H9 (cell line): ENCODE measurements around the gene SPEM3. TPM values are rescaled to one million over a fixed set of nuclear protein-coding genes. Genes with fewer than 3 reads are reported as not detected.

Source experiments
- DNase-seq: peaks from one replicate; pipeline ENCODE4 v3.0.0-alpha.2; 2017
- H2AFZ ChIP-seq: one replicate; pipeline ENCODE4 v1.6.1; 2013; ENCODE audit warnings: mild to moderate bottlenecking, low read length, control low read depth, moderate library complexity
- H2AK5ac ChIP-seq: 2 replicates; pipeline ENCODE4 v1.6.1; 2013; ENCODE audit warnings: low read length, control low read depth, mixed read lengths; ENCODE audit not compliant: insufficient read length
- H2BK120ac ChIP-seq: one replicate; pipeline ENCODE4 v1.6.1; 2013; ENCODE audit warnings: low read depth, mild to moderate bottlenecking, low read length, control low read depth, inconsistent platforms; ENCODE audit not compliant: poor library complexity, severe bottlenecking
- H2BK12ac ChIP-seq: 2 replicates; pipeline ENCODE4 v1.6.1; 2013; ENCODE audit warnings: low read length, control low read depth, mixed read lengths, low read depth; ENCODE audit not compliant: insufficient read length
- H2BK15ac ChIP-seq: 2 replicates; pipeline ENCODE4 v1.6.1; 2013; ENCODE audit warnings: low read depth, low read length, control low read depth
- H2BK20ac ChIP-seq: one replicate; pipeline ENCODE4 v1.6.1; 2013; ENCODE audit warnings: low read depth, mild to moderate bottlenecking, low read length, control low read depth, inconsistent platforms; ENCODE audit not compliant: poor library complexity, severe bottlenecking
- H2BK5ac ChIP-seq: 2 replicates; pipeline ENCODE4 v1.6.1; 2013; ENCODE audit warnings: low read length, control low read depth, mixed read lengths; ENCODE audit not compliant: insufficient read length
- H3K14ac ChIP-seq: 2 replicates; pipeline ENCODE4 v1.6.1; 2013; ENCODE audit warnings: low read length, control low read depth; ENCODE audit not compliant: insufficient read depth
- H3K18ac ChIP-seq: 2 replicates; pipeline ENCODE4 v1.6.1; 2013; ENCODE audit warnings: low read depth, mild to moderate bottlenecking, mixed read lengths, low read length, control low read depth; ENCODE audit not compliant: insufficient read length
- H3K23ac ChIP-seq: 2 replicates; pipeline ENCODE4 v1.6.1; 2013; ENCODE audit warnings: low read length, control low read depth, mixed read lengths, low read depth; ENCODE audit not compliant: insufficient read length
- H3K23me2 ChIP-seq: 2 replicates; pipeline ENCODE4 v1.6.1; 2013; ENCODE audit warnings: low read depth, mild to moderate bottlenecking, mixed read lengths, low read length, control low read depth; ENCODE audit not compliant: insufficient read length, poor library complexity, severe bottlenecking
- H3K27ac ChIP-seq: 2 replicates; pipeline ENCODE4 v1.5.1; 2013; ENCODE audit warnings: low read length, control low read depth, mixed read lengths, low read depth; ENCODE audit not compliant: insufficient read length
- H3K27me3 ChIP-seq: 2 replicates; pipeline ENCODE4 v1.6.1; 2013; ENCODE audit warnings: low read length, control low read depth, inconsistent platforms; ENCODE audit not compliant: insufficient read depth
- H3K4ac ChIP-seq: 2 replicates; pipeline ENCODE4 v1.6.1; 2013; ENCODE audit warnings: low read depth, mild to moderate bottlenecking, control low read depth, inconsistent platforms, low read length, moderate library complexity
- H3K4me1 ChIP-seq: 2 replicates; pipeline ENCODE4 v1.6.1; 2013; ENCODE audit warnings: low read length, control low read depth, inconsistent platforms; ENCODE audit not compliant: insufficient read depth
- H3K4me2 ChIP-seq: 2 replicates; pipeline ENCODE4 v1.6.1; 2013; ENCODE audit warnings: low read length, control low read depth, mixed read lengths; ENCODE audit not compliant: insufficient read length, insufficient read depth
- H3K56ac ChIP-seq: 2 replicates; pipeline ENCODE4 v1.6.1; 2013; ENCODE audit warnings: low read depth, mild to moderate bottlenecking, mixed read lengths, low read length, control low read depth; ENCODE audit not compliant: insufficient read length
- H3K79me1 ChIP-seq: 2 replicates; pipeline ENCODE4 v1.6.1; 2013; ENCODE audit warnings: low read depth, mild to moderate bottlenecking, moderate library complexity, low read length, control low read depth, inconsistent platforms; ENCODE audit not compliant: insufficient read depth, poor library complexity, severe bottlenecking
- H3K79me2 ChIP-seq: 2 replicates; pipeline ENCODE4 v1.6.1; 2013; ENCODE audit warnings: low read length, control low read depth, inconsistent platforms; ENCODE audit not compliant: insufficient read depth
- H3K9ac ChIP-seq: 2 replicates; pipeline ENCODE4 v1.6.1; 2013; ENCODE audit warnings: low read length, control low read depth, mixed read lengths; ENCODE audit not compliant: insufficient read length; ENCODE audit errors: extremely low read depth
- H3K9me3 ChIP-seq: one replicate; pipeline ENCODE4 v1.6.1; 2013; ENCODE audit warnings: low read depth, low read length, inconsistent platforms; ENCODE audit not compliant: control insufficient read depth
- H3T11ph ChIP-seq: one replicate; pipeline ENCODE4 v1.6.1; 2013; ENCODE audit warnings: mild to moderate bottlenecking, low read length, control low read depth, inconsistent platforms
- H4K20me1 ChIP-seq: one replicate; pipeline ENCODE4 v1.6.1; 2013; ENCODE audit not compliant: control insufficient read depth, insufficient read length, insufficient read depth
- H4K5ac ChIP-seq: 2 replicates; pipeline ENCODE4 v1.6.1; 2013; ENCODE audit warnings: low read depth, mild to moderate bottlenecking, mixed read lengths, low read length, control low read depth; ENCODE audit not compliant: insufficient read length
- H4K8ac ChIP-seq: replicated peaks from 2 replicates; pipeline ENCODE4 v1.6.1; 2013; ENCODE audit warnings: low read length, control low read depth, mixed read lengths, low read depth; ENCODE audit not compliant: insufficient read length
- H4K91ac ChIP-seq: 2 replicates; pipeline ENCODE4 v1.6.1; 2013; ENCODE audit warnings: low read depth, mild to moderate bottlenecking, moderate library complexity, mixed read lengths, low read length, control low read depth; ENCODE audit not compliant: insufficient read length
- H3K27ac Mint-ChIP-seq, 3 experiments: 2 replicates in 2 of 3; 3 replicates in 1 of 3; pipeline ENCODE4 v1.8.0; 2020 to 2021; ENCODE audit warnings: mixed read lengths in 3 of 3, mild to moderate bottlenecking in 1 of 3, moderate library complexity in 1 of 3
- H3K27me3 Mint-ChIP-seq: 2 replicates; pipeline ENCODE4 v1.8.0; 2021; ENCODE audit warnings: low read depth, mild to moderate bottlenecking, moderate library complexity, mixed read lengths
- H3K36me3 Mint-ChIP-seq, 3 experiments: 2 replicates in 2 of 3; 3 replicates in 1 of 3; pipeline ENCODE4 v1.8.0; 2020 to 2021; ENCODE audit warnings: low read depth in 3 of 3, mixed read lengths in 3 of 3; ENCODE audit not compliant: insufficient read depth in 1 of 3
- H3K4me1 Mint-ChIP-seq, 2 experiments: 2 replicates each; pipeline ENCODE4 v1.8.0; 2020; ENCODE audit warnings: mixed read lengths in 2 of 2
- H3K4me3 Mint-ChIP-seq, 2 experiments: 2 replicates in 1 of 2; 3 replicates in 1 of 2; pipeline ENCODE4 v1.8.0; 2020 to 2021; ENCODE audit warnings: mild to moderate bottlenecking in 2 of 2, mixed read lengths in 2 of 2, moderate library complexity in 1 of 2
- H3K9me3 Mint-ChIP-seq, 2 experiments: 2 replicates in 1 of 2; 3 replicates in 1 of 2; pipeline ENCODE4 v1.8.0; 2020; ENCODE audit warnings: mild to moderate bottlenecking in 2 of 2, mixed read lengths in 2 of 2, moderate library complexity in 1 of 2
- WGBS: extraction: QIAGEN DNeasy Blood & Tissue Kit; methylation state at CpG from one replicate; pipeline ENCODE4 v1.1.7; 2013; ENCODE audit warnings: missing lambda C conversion rate, low lambda C conversion rate, mixed read lengths; ENCODE audit not compliant: insufficient read length; ENCODE audit errors: extremely low coverage; 5-methylcytosine and 5-hydroxymethylcytosine counted together
- total RNA-seq: library from RNA; stranded (reverse); gene quantifications from 2 replicates; pipeline ENCODE4 v1.2.1, GENCODE V29; 2021
- TF ChIP-seq, protein P1 (sequence below): fragments of 200-600 bp; sonication (generic); conservative IDR thresholded peaks from 3 replicates; pipeline ENCODE4 v1.8.0; 2021; ENCODE audit warnings: antibody characterized with exemption, mild to moderate bottlenecking

The SPEM3 gene
- total RNA-seq, 1 experiment from 2014 or later = not detected

- Histone ChIP-seq H3K23ac (no peak overlapping the region), H3K18ac (no peak overlapping the region), H3K4me2 (no peak overlapping the region), H2BK12ac (no peak overlapping the region), H3K27ac (no peak overlapping the region), H4K91ac (no peak overlapping the region), H4K5ac (no peak overlapping the region), H3K23me2 (peaks cover under 1% of the 10 kb centered on the region), H2BK5ac (no peak overlapping the region), H2BK120ac (no peak overlapping the region), H3K9me3 (no peaks in the 10 kb centered on the region), H4K8ac (no peak overlapping the region), H3K4me1 (no peaks in the 10 kb centered on the region; the same call in 1 of the 2 replicates), H3K14ac (no peak overlapping the region), H3K79me2 (no peaks in the 10 kb centered on the region), H3K4ac (no peak overlapping the region), H2AK5ac (no peak overlapping the region), H3T11ph (no peak overlapping the region), H2BK20ac (no peak overlapping the region), H3K79me1 (no peaks in the 10 kb centered on the region), H2BK15ac (no peak overlapping the region), H4K20me1 (no peaks in the 10 kb centered on the region), H2AFZ (no peak overlapping the region), H3K56ac (no peak overlapping the region), H3K9ac (no peak overlapping the region), H3K27me3 (no peaks in the 10 kb centered on the region)
- no peak overlapping the region; a peak in 1 of 5 replicates for H3K4me3 Mint-ChIP-seq
- peaks cover 0 to 2% of the 10 kb centered on the region in 2 experiments; a peak in 1 of 5 replicates for H3K9me3 Mint-ChIP-seq
- peaks cover 14 to 34% of the 10 kb centered on the region in 2 experiments for H3K4me1 Mint-ChIP-seq
- TF ChIP-seq, protein P1, sequence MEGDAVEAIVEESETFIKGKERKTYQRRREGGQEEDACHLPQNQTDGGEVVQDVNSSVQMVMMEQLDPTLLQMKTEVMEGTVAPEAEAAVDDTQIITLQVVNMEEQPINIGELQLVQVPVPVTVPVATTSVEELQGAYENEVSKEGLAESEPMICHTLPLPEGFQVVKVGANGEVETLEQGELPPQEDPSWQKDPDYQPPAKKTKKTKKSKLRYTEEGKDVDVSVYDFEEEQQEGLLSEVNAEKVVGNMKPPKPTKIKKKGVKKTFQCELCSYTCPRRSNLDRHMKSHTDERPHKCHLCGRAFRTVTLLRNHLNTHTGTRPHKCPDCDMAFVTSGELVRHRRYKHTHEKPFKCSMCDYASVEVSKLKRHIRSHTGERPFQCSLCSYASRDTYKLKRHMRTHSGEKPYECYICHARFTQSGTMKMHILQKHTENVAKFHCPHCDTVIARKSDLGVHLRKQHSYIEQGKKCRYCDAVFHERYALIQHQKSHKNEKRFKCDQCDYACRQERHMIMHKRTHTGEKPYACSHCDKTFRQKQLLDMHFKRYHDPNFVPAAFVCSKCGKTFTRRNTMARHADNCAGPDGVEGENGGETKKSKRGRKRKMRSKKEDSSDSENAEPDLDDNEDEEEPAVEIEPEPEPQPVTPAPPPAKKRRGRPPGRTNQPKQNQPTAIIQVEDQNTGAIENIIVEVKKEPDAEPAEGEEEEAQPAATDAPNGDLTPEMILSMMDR = no peak
- no peak for DNase-seq
- H3K27me3 Mint-ChIP-seq = no peaks in the 10 kb centered on the region
- WGBS = no CpG with 5 or more reads among the region's 25 CpGs
- peaks cover 18 to 49% (median 38%) of the 10 kb centered on the region in 3 experiments for H3K36me3 Mint-ChIP-seq
- peak overlapping the region in 1 of 3 experiments; percentile 52; a peak in 1 of 7 replicates for H3K27ac Mint-ChIP-seq
These were observed 17.8 kb upstream of the SPEM3 start for GRCh38 chr17:7410634-7411426.
